ENCODE measurements around the gene TPD52L1.
A peak's percentile ranks its signal among the peaks of the same experiment; 100 is the strongest.

DNA sequence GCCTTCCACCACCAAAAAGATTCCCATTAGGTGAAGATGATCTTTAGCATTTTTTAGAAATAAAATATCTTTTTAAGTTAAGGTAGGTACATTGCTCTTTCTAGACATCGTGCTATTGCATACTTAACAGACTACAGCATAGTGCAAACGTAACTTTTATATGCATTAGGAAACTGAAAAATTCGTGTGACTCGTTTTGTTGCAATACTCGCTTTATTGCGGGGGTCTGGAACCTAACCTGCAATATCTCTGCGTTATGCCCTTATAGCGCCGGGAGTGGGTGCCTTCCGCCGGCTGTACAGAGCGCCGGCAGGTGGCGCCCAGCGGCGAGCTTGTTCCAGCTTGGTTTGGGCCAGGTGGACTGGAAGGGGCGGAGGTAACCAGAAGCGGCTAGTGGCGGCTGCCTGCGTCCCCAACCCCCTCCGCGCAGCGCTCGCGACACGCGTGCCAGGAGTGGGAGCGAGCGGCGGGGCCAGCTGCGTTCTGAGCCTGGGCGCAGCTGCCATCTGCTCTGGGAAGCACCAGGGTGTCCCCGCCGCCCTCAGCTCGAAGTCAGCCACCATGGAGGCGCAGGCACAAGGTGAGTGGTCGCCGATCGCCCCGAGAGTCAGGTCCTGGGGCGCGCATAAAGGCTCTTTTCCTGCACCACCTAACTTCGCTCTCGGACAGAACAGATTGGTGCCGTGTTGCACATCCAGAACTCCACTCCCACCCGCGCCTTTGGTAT, at the start of gene TPD52L1:
- TF ChIP-seq TAF1 (CRISPR knock-in tag; IDR thresholded peaks at IDR 0.05) (0 out of 2 replicates have a peak, but pooled peaks have one; percentile 20), ADNP (CRISPR knock-in tag; IDR thresholded peaks at IDR 0.05) (no peak), TOE1 (CRISPR knock-in tag; IDR thresholded peaks at IDR 0.05) (no peak), MTA3 (CRISPR knock-in tag; IDR thresholded peaks at IDR 0.05) (no peak), ZNF792 (CRISPR knock-in tag; IDR thresholded peaks at IDR 0.05) (0 out of 2 replicates have a peak, but pooled peaks have one; percentile 51), NR2F6 (IDR thresholded peaks at IDR 0.05) (no peak), NR2F6 (CRISPR knock-in tag; IDR thresholded peaks at IDR 0.05) (no peak), ZNF274 (CRISPR knock-in tag; IDR thresholded peaks at IDR 0.05) (peak; percentile 29; the same call in 1 of the 2 replicates), POLR2AphosphoS5 (IDR thresholded peaks at IDR 0.05; ENCODE audit: low read depth, low read length) (no peak), ARNTL (CRISPR knock-in tag; IDR thresholded peaks at IDR 0.05) (no peak), ZNF761 (CRISPR knock-in tag; conservative IDR thresholded peaks at IDR 0.05) (peak; percentile 38; the same call in 1 of the 2 replicates)
- TF ChIP-seq, protein P1, sequence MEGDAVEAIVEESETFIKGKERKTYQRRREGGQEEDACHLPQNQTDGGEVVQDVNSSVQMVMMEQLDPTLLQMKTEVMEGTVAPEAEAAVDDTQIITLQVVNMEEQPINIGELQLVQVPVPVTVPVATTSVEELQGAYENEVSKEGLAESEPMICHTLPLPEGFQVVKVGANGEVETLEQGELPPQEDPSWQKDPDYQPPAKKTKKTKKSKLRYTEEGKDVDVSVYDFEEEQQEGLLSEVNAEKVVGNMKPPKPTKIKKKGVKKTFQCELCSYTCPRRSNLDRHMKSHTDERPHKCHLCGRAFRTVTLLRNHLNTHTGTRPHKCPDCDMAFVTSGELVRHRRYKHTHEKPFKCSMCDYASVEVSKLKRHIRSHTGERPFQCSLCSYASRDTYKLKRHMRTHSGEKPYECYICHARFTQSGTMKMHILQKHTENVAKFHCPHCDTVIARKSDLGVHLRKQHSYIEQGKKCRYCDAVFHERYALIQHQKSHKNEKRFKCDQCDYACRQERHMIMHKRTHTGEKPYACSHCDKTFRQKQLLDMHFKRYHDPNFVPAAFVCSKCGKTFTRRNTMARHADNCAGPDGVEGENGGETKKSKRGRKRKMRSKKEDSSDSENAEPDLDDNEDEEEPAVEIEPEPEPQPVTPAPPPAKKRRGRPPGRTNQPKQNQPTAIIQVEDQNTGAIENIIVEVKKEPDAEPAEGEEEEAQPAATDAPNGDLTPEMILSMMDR (CRISPR knock-in tag; IDR thresholded peaks at IDR 0.05), result peak; percentile 97
- TF ChIP-seq, protein P2, sequence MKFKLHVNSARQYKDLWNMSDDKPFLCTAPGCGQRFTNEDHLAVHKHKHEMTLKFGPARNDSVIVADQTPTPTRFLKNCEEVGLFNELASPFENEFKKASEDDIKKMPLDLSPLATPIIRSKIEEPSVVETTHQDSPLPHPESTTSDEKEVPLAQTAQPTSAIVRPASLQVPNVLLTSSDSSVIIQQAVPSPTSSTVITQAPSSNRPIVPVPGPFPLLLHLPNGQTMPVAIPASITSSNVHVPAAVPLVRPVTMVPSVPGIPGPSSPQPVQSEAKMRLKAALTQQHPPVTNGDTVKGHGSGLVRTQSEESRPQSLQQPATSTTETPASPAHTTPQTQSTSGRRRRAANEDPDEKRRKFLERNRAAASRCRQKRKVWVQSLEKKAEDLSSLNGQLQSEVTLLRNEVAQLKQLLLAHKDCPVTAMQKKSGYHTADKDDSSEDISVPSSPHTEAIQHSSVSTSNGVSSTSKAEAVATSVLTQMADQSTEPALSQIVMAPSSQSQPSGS (CRISPR knock-in tag; IDR thresholded peaks at IDR 0.05), result 0 out of 2 replicates have a peak, but pooled peaks have one; percentile 43
